IPS DF 19.7 (cell line): ENCODE data around the gene SPTBN4.
"Not testable (repeated sequence)": the region's sequence is repeated elsewhere in the genome, so short reads cannot be mapped to it uniquely, and the experiment has no call there.

Source experiments
- DNase-seq: peaks from one replicate; pipeline ENCODE4 v3.0.0-alpha.2; 2013; ENCODE audit warnings: low read depth, low spot score

SPTBN4 gene

GRCh38 chr19:40464059-40465024, 2.5 kb upstream of the SPTBN4 start:
- no peak for DNase-seq

- DNase-seq, result no peak
Measured at GRCh38 chr19:40465025-40465556, 1.7 kb upstream of the SPTBN4 start.

- no peak for DNase-seq
Measured at GRCh38 chr19:40465557-40466218, 1.1 kb upstream of the SPTBN4 start, which contains the start of gene BLVRB. BLVRB (minus strand) TSS chr19:40465745; CDS start chr19:40465688, 57 bp downstream.

- DNase-seq, result no peak
Measured at GRCh38 chr19:40466219-40466984, 399 bp upstream of the SPTBN4 start.

DNA sequence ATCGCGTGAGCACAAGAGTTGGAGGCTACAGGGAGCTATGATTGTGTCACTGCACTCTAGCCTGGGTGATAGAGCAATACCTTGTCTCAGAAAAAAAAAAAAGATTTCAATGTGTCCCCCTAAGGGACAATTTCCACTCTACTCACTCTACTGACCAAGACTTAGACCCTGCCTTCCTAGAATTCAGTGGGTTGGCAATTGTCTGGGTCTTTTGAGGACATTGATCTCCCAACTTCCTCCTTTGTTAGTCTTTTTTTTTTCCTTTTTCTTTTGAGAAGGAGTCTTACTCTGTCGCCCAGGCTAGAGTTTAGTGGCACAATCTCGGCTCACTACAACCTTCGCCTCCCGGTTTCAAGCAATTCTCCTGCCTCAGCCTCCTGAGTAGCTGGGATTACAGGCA, 2.2 kb downstream of the SPTBN4 start:
- DNase-seq, result no peak

- no peak for DNase-seq
Measured at GRCh38 chr19:40471111-40471510, 4.3 kb downstream of the SPTBN4 start.

DNA sequence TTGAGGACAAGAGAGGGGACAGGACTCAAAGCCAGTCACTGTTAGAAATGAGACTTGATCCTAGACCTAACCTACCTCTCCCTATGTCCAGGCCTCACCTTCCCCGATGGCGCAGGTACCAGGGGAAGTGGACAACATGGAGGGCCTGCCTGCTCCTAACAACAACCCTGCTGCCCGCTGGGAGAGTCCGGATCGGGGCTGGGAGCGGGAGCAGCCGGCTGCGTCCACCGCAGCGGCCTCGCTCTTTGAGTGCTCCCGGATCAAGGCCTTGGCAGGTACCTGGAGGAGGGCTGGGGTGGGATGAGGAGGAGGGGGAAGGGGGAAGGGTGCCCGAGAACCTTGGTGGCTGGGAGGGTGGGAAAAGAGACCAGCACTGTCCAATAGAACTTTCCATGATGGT, 5.7 kb downstream of the SPTBN4 start:
- no peak for DNase-seq

DNA sequence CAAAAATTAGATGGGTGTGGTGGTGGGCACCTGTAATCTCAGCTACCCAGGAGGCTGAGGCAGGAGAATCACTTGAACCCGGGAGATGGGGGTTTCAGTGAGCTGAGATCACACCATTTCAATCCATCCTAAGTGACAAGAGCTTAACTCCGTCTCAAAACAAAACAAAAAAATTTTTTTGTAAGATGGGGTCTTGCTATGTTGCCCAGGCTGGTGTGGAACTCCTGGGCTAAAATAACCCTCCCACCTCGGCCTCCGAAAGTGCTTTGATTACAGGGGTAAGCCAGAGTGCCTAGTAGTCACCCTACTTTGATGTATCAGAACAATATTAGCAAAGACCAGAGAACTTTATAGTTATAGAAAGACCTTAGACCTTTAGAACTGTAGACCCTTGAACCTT, 7.9 kb downstream of the SPTBN4 start:
- no peak for DNase-seq

DNA sequence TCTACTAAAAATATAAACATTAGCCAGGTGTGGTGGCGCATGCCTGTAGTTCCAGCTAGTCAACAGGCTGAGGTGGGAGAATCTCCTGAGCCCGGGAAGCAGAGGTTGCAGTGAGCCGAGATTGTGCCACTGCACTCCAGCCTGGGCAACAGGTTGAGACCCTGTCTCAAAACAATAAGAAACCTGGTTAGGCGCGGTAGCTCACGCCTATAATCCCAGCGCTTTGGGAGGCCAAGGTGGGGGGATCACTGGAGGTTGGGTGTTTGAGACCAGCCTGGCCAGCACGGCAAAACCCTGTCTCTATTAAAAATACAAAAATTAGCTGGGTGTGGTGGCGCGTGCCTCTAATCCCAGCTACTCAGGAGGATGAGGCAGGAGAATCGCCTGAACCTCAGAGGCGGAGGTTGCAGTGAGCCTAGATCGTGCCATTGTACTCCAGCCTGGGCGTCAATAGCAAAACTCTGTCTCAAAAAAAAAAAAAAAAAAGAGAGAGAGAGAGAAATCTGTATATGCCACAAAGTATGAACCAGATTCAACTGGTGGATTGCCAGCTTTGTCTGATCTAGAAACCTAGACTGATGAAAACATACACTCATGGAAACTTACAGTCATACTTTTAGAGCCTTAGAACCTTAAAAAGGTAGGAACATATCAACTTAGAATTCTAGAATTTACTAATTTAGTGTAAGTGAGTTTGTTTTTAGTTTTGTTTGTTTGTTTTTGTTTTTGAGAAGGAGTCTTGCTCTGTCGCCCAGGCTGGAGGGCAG, 9.3 kb downstream of the SPTBN4 start:
- not testable (repeated sequence) for DNase-seq

- no peak for DNase-seq
Measured at GRCh38 chr19:40486017-40486416, 19.2 kb downstream of the SPTBN4 start.

GRCh38 chr19:40489882-40490230, 23.1 kb downstream of the SPTBN4 start:
- no peak for DNase-seq

- DNase-seq, result no peak
Measured at GRCh38 chr19:40492274-40492673, 25.5 kb downstream of the SPTBN4 start.

GRCh38 chr19:40493778-40494177, 27.0 kb downstream of the SPTBN4 start:
- DNase-seq, result no peak

GRCh38 chr19:40494191-40494838, 27.5 kb downstream of the SPTBN4 start:
- no peak for DNase-seq

- no peak for DNase-seq
Measured at GRCh38 chr19:40497214-40497613, 30.4 kb downstream of the SPTBN4 start.

GRCh38 chr19:40499320-40499719, 32.5 kb downstream of the SPTBN4 start:
- DNase-seq, result no peak

GRCh38 chr19:40500678-40501530, 34.1 kb downstream of the SPTBN4 start:
- not testable (repeated sequence) for DNase-seq

DNA sequence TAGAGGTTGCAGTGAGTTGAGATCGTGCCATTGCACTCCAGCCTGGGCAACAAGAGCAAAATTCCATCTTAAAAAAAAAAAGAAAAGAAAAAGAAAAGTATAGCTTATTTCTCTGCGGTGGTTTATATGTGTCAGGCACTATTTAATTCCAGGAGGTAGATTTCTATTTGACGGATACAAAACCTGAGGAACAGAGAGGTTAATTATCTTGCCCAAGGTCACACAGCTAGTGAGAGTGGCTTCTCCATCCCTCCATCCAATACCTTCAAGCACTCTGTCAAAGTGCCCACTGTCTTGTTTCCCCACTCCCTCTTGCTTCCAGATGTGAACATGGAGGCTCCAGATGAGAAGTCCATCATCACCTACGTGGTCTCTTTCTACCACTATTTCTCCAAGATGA, 34.8 kb downstream of the SPTBN4 start:
- no peak for DNase-seq

- DNase-seq, result no peak
Measured at GRCh38 chr19:40502081-40502480, 35.3 kb downstream of the SPTBN4 start.
